ENCODE data around the gene NAA25. TPM values are rescaled to one million over a fixed set of nuclear protein-coding genes. Genes with fewer than 3 reads are reported as not detected.
"Not testable (repeated sequence)": the region's sequence is repeated elsewhere in the genome, so short reads cannot be mapped to it uniquely, and the experiment has no call there.

Gene NAA25
- polyA plus RNA-seq, 3 donors = 18.0 to 27.4 (median 21.4) TPM

GRCh38 chr12:111995782-111996480 is 112.7 kb downstream of the NAA25 start:
- DNase-seq (ENCODE audit: extremely low read depth in 1 of 11, low read depth in 9 of 11, low spot score in 4 of 11) = no peak

- DNase-seq (ENCODE audit: extremely low read depth in 1 of 11, low read depth in 9 of 11, low spot score in 4 of 11) = not testable (repeated sequence)
Measured at GRCh38 chr12:111994211-111995111, 114.1 kb downstream of the NAA25 start.

GRCh38 chr12:111993292-111994150 is 115.1 kb downstream of the NAA25 start:
- no peak for DNase-seq (ENCODE audit: extremely low read depth in 1 of 11, low read depth in 9 of 11, low spot score in 4 of 11)

- no peak for DNase-seq (ENCODE audit: extremely low read depth in 1 of 11, low read depth in 9 of 11, low spot score in 4 of 11)
Measured at GRCh38 chr12:111992464-111992863, 116.1 kb downstream of the NAA25 start.

DNA sequence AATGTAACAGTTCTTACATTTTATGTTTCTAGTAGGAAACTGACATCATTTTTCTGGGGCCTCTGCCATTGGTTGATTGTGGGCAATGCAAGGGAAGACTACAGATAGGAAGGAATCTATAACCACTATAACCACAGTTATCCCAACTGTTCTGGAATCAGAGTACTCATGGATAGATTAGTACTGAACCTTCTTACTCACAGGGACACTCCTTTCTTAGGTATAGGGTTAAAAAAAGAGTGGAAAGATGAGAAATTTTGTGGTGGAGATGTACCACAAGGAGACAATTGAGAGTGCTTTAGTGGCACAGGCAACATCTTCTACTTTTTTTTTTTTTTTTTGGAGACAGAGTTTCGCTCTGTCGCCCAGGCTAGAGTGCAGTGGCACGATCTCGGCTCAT is 116.6 kb downstream of the NAA25 start:
- DNase-seq (ENCODE audit: extremely low read depth in 1 of 11, low read depth in 9 of 11, low spot score in 4 of 11) = no peak

DNA sequence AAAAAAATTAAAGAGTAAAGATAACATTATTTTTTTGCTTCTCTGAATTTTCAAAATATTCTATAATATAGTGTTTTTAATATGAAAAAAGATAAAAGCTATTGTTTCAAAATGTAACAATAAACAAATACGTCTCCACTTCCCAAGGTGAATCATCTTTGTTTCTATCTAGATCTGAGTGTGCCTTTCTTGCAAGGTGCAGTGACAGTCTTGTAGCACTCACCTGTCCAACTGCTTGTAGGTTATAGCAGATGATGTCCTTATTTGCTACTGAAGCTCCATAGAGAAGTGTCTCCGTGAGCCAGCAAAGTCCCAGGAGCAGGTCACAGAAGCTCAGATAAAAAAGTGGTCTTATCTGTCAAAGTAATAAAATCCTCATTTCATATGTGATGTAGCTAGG is 117.0 kb downstream of the NAA25 start:
- no peak for DNase-seq (ENCODE audit: extremely low read depth in 1 of 11, low read depth in 9 of 11, low spot score in 4 of 11)

DNA sequence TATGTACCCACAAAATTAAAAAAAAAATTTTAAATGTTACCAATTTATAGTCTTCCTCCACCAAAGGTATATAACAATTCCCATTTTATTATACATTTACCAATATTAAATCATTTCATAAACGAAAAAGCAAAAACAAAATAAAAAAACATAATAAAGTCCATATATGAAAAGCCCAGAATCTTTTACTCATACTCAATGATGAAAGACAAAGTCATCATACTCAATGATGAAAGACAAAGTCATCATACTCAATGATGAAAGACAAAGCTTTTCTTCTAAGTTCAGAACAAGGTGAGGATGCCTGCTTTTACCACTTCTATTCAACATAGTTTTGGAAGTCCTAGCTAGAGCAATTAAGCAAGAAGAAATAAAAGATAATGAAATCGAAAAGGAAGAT is 123.8 kb downstream of the NAA25 start:
- no peak for DNase-seq (ENCODE audit: extremely low read depth in 1 of 11, low read depth in 9 of 11, low spot score in 4 of 11)

- DNase-seq (ENCODE audit: extremely low read depth in 1 of 11, low read depth in 9 of 11, low spot score in 4 of 11) = no peak
Measured at GRCh38 chr12:111981987-111982386, 126.6 kb downstream of the NAA25 start.

DNA sequence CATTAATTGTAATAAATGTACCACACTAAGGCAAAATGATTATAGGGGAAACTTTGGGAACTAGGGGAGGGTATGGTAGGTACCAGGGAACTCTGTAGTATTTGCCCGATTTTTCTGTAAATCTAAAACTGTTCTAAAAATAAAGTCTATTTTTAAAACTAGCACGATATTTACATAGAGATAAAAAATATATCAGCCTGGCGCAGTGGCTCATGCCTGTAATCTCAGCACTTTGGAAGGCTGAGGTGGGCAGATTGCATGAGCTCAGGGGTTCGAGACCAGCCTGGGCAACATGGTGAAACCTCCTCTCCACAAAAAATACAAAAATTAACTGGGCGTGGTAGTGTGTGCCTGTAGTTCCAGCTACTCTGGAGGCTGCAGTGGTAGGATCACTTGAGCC is 128.0 kb downstream of the NAA25 start:
- DNase-seq (ENCODE audit: extremely low read depth in 1 of 11, low read depth in 9 of 11, low spot score in 4 of 11) = no peak

DNA sequence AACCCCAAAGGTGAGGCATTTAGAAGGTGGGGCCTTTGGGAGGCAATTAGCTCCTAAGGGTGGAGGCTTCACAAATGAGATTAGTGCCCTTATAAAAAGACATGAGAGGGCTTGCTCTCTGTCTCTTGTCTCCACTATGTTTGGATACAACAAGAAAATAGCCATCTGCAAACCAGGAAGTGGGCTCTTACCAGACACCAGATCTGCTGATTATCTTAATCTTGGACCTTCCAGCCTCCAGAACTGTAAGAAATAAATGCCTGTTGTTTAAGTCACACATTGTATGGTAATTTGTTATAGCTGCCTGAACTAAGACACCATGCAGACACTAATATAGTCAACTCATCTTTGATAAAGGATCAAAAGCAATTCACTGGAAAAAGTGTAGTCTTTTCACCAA is 130.0 kb downstream of the NAA25 start:
- no peak for DNase-seq (ENCODE audit: extremely low read depth in 1 of 11, low read depth in 9 of 11, low spot score in 4 of 11)

DNA sequence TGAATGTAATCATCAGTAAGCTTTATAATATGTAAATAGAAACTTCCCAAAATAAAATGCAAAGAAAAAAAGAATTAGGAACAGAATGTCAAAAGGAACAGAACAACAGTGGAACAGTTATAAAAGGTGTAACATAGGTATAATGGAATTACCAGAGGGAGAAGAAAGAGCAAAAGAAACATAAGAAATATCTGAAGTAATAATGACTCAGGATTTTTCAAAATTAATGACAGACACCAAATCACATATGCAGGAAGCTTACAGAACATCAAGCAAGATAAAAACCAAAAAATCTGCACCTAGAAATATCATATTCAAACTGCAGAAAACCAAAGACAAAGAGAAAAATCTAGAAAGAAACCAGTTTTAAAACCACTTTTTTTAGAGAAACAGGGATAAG is 131.7 kb downstream of the NAA25 start:
- DNase-seq (ENCODE audit: extremely low read depth in 1 of 11, low read depth in 9 of 11, low spot score in 4 of 11) = no peak

Other genes starting within 250 kb of the NAA25 start
- 10 to 100 TPM; 25.2 to 37.1 (median 32.0) TPM for gene TMEM116, start 95.6 kb downstream of the NAA25 start, polyA plus RNA-seq (ENCODE audit: insufficient read length in 3 of 3)
- 100 to 1,000 TPM; 158 to 172 (median 165) TPM for gene ERP29, start 95.4 kb downstream of the NAA25 start, polyA plus RNA-seq (ENCODE audit: insufficient read length in 3 of 3)
- gene TRAFD1, start 16.8 kb upstream of the NAA25 start, polyA plus RNA-seq (ENCODE audit: insufficient read length in 3 of 3) = 10 to 100 TPM; 35.0 to 42.2 (median 39.0) TPM